PC-9 (cell line): ENCODE measurements around the gene SYCP2. TPM values are rescaled to one million over a fixed set of nuclear protein-coding genes. Genes with fewer than 3 reads are reported as not detected.
A peak's percentile ranks its signal among the peaks of the same experiment; 100 is the strongest.

Source experiments
- BruUV-seq: library from RNA; stranded (reverse); fragments of 400-500 nt; replicated peaks from 2 replicates; lab custom pipeline; 2021; lab: Mats Ljungman, UMichigan
- CTCF ChIA-PET: fragments of 300-600 bp; sonication (Branson Sonifier 250); formaldehyde crosslinking; loops from one replicate; lab custom pipeline; 2022; ENCODE audit warnings: antibody characterized with exemption; lab: Charles Lee
- POLR2A ChIA-PET: fragments of 300-600 bp; sonication (Branson Sonifier 250); formaldehyde crosslinking; loops from one replicate; lab custom pipeline; 2022; ENCODE audit warnings: antibody characterized with exemption; ENCODE audit not compliant: unreplicated experiment; lab: Charles Lee
- DNase-seq, 2 experiments: peaks; one replicate each; pipeline versions ENCODE4 v3.0.0 to v3.0.0-alpha.2; 2015 to 2022; ENCODE audit warnings: mixed read lengths in 1 of 2
- H2AFZ ChIP-seq: fragments of 200-600 bp; sonication (generic); 2 replicates; pipeline ENCODE4 v1.8.1; 2017; ENCODE audit warnings: antibody characterized with exemption
- H3F3A ChIP-seq: fragments of 200-600 bp; sonication (generic); 2 replicates; pipeline ENCODE4 v1.8.1; 2017; ENCODE audit warnings: antibody characterized with exemption, mild to moderate bottlenecking, low read depth; ENCODE audit not compliant: insufficient read depth
- H3K27ac ChIP-seq: fragments of 200-600 bp; sonication (generic); 2 replicates; pipeline ENCODE4 v1.6.1; 2016; ENCODE audit warnings: mixed run types
- H3K27me3 ChIP-seq: fragments of 200-600 bp; sonication (generic); 2 replicates; pipeline ENCODE4 v1.6.1; 2016; ENCODE audit warnings: low read depth, mixed run types; ENCODE audit not compliant: insufficient read depth
- H3K36me3 ChIP-seq: fragments of 200-600 bp; sonication (generic); 2 replicates; pipeline ENCODE4 v1.6.1; 2016; ENCODE audit warnings: low read depth, mixed run types
- H3K4me1 ChIP-seq: fragments of 200-600 bp; sonication (generic); replicated peaks from 2 replicates; pipeline ENCODE4 v1.6.1; 2016; ENCODE audit warnings: mixed run types; ENCODE audit not compliant: insufficient read depth
- H3K4me2 ChIP-seq: fragments of 200-600 bp; sonication (generic); 2 replicates; pipeline ENCODE4 v1.6.1; 2017; ENCODE audit warnings: mixed run types
- H3K4me3 ChIP-seq: fragments of 200-600 bp; sonication (generic); 2 replicates; pipeline ENCODE4 v1.6.1; 2016; ENCODE audit warnings: mixed run types
- H3K79me2 ChIP-seq: fragments of 200-600 bp; sonication (generic); 2 replicates; pipeline ENCODE4 v1.6.1; 2017; ENCODE audit warnings: low read depth, mixed run types
- H3K9me2 ChIP-seq: fragments of 200-600 bp; sonication (generic); 2 replicates; pipeline ENCODE4 v1.8.1; 2017; ENCODE audit warnings: mild to moderate bottlenecking; ENCODE audit not compliant: insufficient read depth
- H3K9me3 ChIP-seq: fragments of 200-600 bp; sonication (generic); 2 replicates; pipeline ENCODE4 v1.8.1; 2016; ENCODE audit warnings: low read depth; ENCODE audit not compliant: insufficient read depth
- H4K20me1 ChIP-seq: fragments of 200-600 bp; sonication (generic); 2 replicates; pipeline ENCODE4 v1.8.1; 2017; ENCODE audit not compliant: insufficient read depth
- CTCF ChIP-seq: fragments of 200-600 bp; sonication (generic); conservative IDR thresholded peaks from 2 replicates; pipeline ENCODE4 v1.6.1; 2017; ENCODE audit warnings: mixed run types, antibody characterized with exemption, mild to moderate bottlenecking, moderate library complexity
- EZH2 ChIP-seq: fragments of 200-600 bp; sonication (generic); IDR thresholded peaks from 2 replicates; pipeline ENCODE4 v1.8.0; 2017; ENCODE audit warnings: antibody characterized with exemption, low read depth
- intact Hi-C: fragments of 100-400 bp; cut with micrococcal nuclease; formaldehyde crosslinking; loops from one replicate; pipeline ENCODE4 v1.10.0; 2022; ENCODE audit not compliant: unreplicated experiment
- total RNA-seq: library from RNA; stranded (reverse); gene quantifications from 2 replicates; pipeline ENCODE4 v1.2.3, GENCODE V29; 2021

The SYCP2 gene
- total RNA-seq, 1 experiment from 2014 or later = 1.8 TPM

GRCh38 chr20:59976156-59976782, 42.8 kb upstream of the SYCP2 start:
- Histone ChIP-seq H2AFZ (no peak overlapping the region), H3K9me3 (no peaks in the 10 kb centered on the region), H3K4me2 (no peak overlapping the region), H3F3A (peaks cover 23% of the 10 kb centered on the region), H3K4me1 (peaks cover 24% of the 10 kb centered on the region), H3K9me2 (no peaks in the 10 kb centered on the region), H3K79me2 (no peaks in the 10 kb centered on the region), H3K4me3 (no peak overlapping the region), H4K20me1 (no peaks in the 10 kb centered on the region), H3K27me3 (no peaks in the 10 kb centered on the region), H3K36me3 (0 out of 2 replicates have a peak, but pooled peaks cover 3% of the 10 kb centered on the region), H3K27ac (no peak overlapping the region)
- CTCF ChIA-PET = no interaction called here
- no TSS peak for BruUV-seq
- intact Hi-C loops = no loop called here
- peak in 1 of 2 experiments; percentile 17 for DNase-seq
- TF ChIP-seq CTCF (no peak), EZH2 (no peak)
- POLR2A ChIA-PET = no interaction called here

- H3K4me2 ChIP-seq = peak overlapping the region; percentile 77
- TF ChIP-seq EZH2 (no peak), CTCF (no peak)
- peaks cover 28% of the 10 kb centered on the region for H3F3A ChIP-seq
- no peaks in the 10 kb centered on the region for H3K9me2 ChIP-seq
- H3K27me3 ChIP-seq = no peaks in the 10 kb centered on the region
- H3K36me3 ChIP-seq = no peaks in the 10 kb centered on the region
- intact Hi-C loops = loop anchor here (1.0 kb wide), 1 partner anchor 22 kb away; no protein-coding TSS in a partner anchor
- no TSS peak for BruUV-seq
- H4K20me1 ChIP-seq = no peaks in the 10 kb centered on the region
- ChIA-PET POLR2A (interaction anchor here (0.6 kb wide), 1 partner anchor 26 kb away, joined by 4 read pairs; no protein-coding TSS in a partner anchor), CTCF (interaction anchor here (0.6 to 1.2 kb wide), 2 partner anchors 16 to 78 kb away, joined by 4 read pairs; no protein-coding TSS in a partner anchor)
- H2AFZ ChIP-seq = peak overlapping the region; percentile 14; the same call in 1 of the 2 replicates
- peak overlapping the region; percentile 89 for H3K27ac ChIP-seq
- H3K9me3 ChIP-seq = no peaks in the 10 kb centered on the region
- H3K79me2 ChIP-seq = no peaks in the 10 kb centered on the region
- peak overlapping the region; percentile 45 for H3K4me3 ChIP-seq
- DNase-seq = peak in 1 of 2 experiments; percentile 100
- H3K4me1 ChIP-seq = peaks cover 52% of the 10 kb centered on the region
Measured at GRCh38 chr20:59972037-59972801, 38.8 kb upstream of the SYCP2 start.

- H3K4me2 ChIP-seq = peak overlapping the region; percentile 77
- peak overlapping the region; percentile 45 for H3K4me3 ChIP-seq
- peaks cover 28% of the 10 kb centered on the region for H3F3A ChIP-seq
- DNase-seq = no peak
- peak overlapping the region; percentile 89 for H3K27ac ChIP-seq
- BruUV-seq = no TSS peak
- no peaks in the 10 kb centered on the region for H4K20me1 ChIP-seq
- intact Hi-C loops = no loop called here
- H3K27me3 ChIP-seq = no peaks in the 10 kb centered on the region
- H3K36me3 ChIP-seq = no peaks in the 10 kb centered on the region
- peaks cover 52% of the 10 kb centered on the region for H3K4me1 ChIP-seq
- H3K9me3 ChIP-seq = no peaks in the 10 kb centered on the region
- CTCF ChIA-PET = interaction anchor here (0.6 kb wide), 1 partner anchor 16 kb away, joined by 4 read pairs; no protein-coding TSS in a partner anchor
- POLR2A ChIA-PET = interaction anchor here (0.6 kb wide), 1 partner anchor 25 kb away, joined by 4 read pairs; no protein-coding TSS in a partner anchor
- no peaks in the 10 kb centered on the region for H3K79me2 ChIP-seq
- no peak for TF ChIP-seq CTCF
- TF ChIP-seq EZH2 = no peak
- no peaks in the 10 kb centered on the region for H3K9me2 ChIP-seq
- H2AFZ ChIP-seq = no peak overlapping the region; the same call in 1 of the 2 replicates
Measured at GRCh38 chr20:59971428-59971827, 38.0 kb upstream of the SYCP2 start.
